Measurements from ENCODE around the gene TFAP2D. TPM values are rescaled to one million over a fixed set of nuclear protein-coding genes. Genes with fewer than 3 reads are reported as not detected.

The TFAP2D gene
- total RNA-seq, 1 experiment from 2014 or later, result not detected

GRCh38 chr6:50681213-50681824 is 32.0 kb upstream of the TFAP2D start:
- Mint-ChIP-seq H3K27me3 (ENCODE audit: insufficient read depth, unreplicated experiment) (peaks cover under 1% of the 10 kb centered on the region), H3K27ac (ENCODE audit: unreplicated experiment) (no peak overlapping the region), H3K4me3 (ENCODE audit: unreplicated experiment) (no peak overlapping the region), H3K4me1 (ENCODE audit: low read depth, unreplicated experiment) (no peaks in the 10 kb centered on the region), H3K36me3 (ENCODE audit: insufficient read depth, unreplicated experiment) (no peaks in the 10 kb centered on the region), H3K9me3 (ENCODE audit: unreplicated experiment) (no peaks in the 10 kb centered on the region)
- no peak for DNase-seq
- ChIA-PET CTCF (no interaction called here), POLR2A (no interaction called here)
- Histone ChIP-seq H3K4me3 (ENCODE audit: low read depth, low read length) (no peak overlapping the region), H3K4me1 (no peaks in the 10 kb centered on the region), H3K9me3 (no peaks in the 10 kb centered on the region), H3K27me3 (replicated peaks; ENCODE audit: control insufficient read depth, insufficient read depth, low read length) (no peaks in the 10 kb centered on the region), H3K36me3 (ENCODE audit: control insufficient read depth, insufficient read depth, low read length) (no peaks in the 10 kb centered on the region)
- no peak for TF ChIP-seq CTCF (IDR thresholded peaks at IDR 0.05; ENCODE audit: insufficient read depth in 1 of 2, low read depth in 1 of 2, low read length in 1 of 2, severe bottlenecking in 1 of 2, unreplicated experiment in 1 of 2)
- no TSS peak for BruUV-seq (replicated peaks)
- intact Hi-C loops (cut with micrococcal nuclease; ENCODE audit: unreplicated experiment), result no loop called here

- H3K27ac Mint-ChIP-seq (ENCODE audit: unreplicated experiment), result no peak overlapping the region
- intact Hi-C loops (cut with micrococcal nuclease; ENCODE audit: unreplicated experiment), result no loop called here
- Histone ChIP-seq H3K27me3 (replicated peaks; ENCODE audit: control insufficient read depth, insufficient read depth, low read length) (no peaks in the 10 kb centered on the region), H3K4me3 (ENCODE audit: low read depth, low read length) (no peak overlapping the region), H3K9me3 (no peaks in the 10 kb centered on the region), H3K4me1 (no peaks in the 10 kb centered on the region), H3K36me3 (ENCODE audit: control insufficient read depth, insufficient read depth, low read length) (no peaks in the 10 kb centered on the region)
- DNase-seq, result no peak
- H3K4me3 Mint-ChIP-seq (ENCODE audit: unreplicated experiment), result no peak overlapping the region
- H3K4me1 Mint-ChIP-seq (ENCODE audit: low read depth, unreplicated experiment), result no peaks in the 10 kb centered on the region
- no peaks in the 10 kb centered on the region for H3K36me3 Mint-ChIP-seq (ENCODE audit: insufficient read depth, unreplicated experiment)
- TF ChIP-seq CTCF (IDR thresholded peaks at IDR 0.05; ENCODE audit: insufficient read depth in 1 of 2, low read depth in 1 of 2, low read length in 1 of 2, severe bottlenecking in 1 of 2, unreplicated experiment in 1 of 2), result no peak
- H3K27me3 Mint-ChIP-seq (ENCODE audit: insufficient read depth, unreplicated experiment), result peaks cover 3% of the 10 kb centered on the region
- no peaks in the 10 kb centered on the region for H3K9me3 Mint-ChIP-seq (ENCODE audit: unreplicated experiment)
- ChIA-PET POLR2A (no interaction called here), CTCF (no interaction called here)
- no TSS peak for BruUV-seq (replicated peaks)
Observed at GRCh38 chr6:50689210-50689609, 24.1 kb upstream of the TFAP2D start.

- Mint-ChIP-seq H3K36me3 (ENCODE audit: insufficient read depth, unreplicated experiment) (no peaks in the 10 kb centered on the region), H3K4me1 (ENCODE audit: low read depth, unreplicated experiment) (no peaks in the 10 kb centered on the region), H3K27me3 (ENCODE audit: insufficient read depth, unreplicated experiment) (no peaks in the 10 kb centered on the region), H3K9me3 (ENCODE audit: unreplicated experiment) (no peaks in the 10 kb centered on the region), H3K4me3 (ENCODE audit: unreplicated experiment) (no peak overlapping the region), H3K27ac (ENCODE audit: unreplicated experiment) (no peak overlapping the region)
- no peaks in the 10 kb centered on the region for H3K4me1 ChIP-seq
- POLR2A ChIA-PET, result no interaction called here
- no peaks in the 10 kb centered on the region for H3K9me3 ChIP-seq
- H3K4me3 ChIP-seq (ENCODE audit: low read depth, low read length), result no peak overlapping the region
- H3K36me3 ChIP-seq (ENCODE audit: control insufficient read depth, insufficient read depth, low read length), result no peaks in the 10 kb centered on the region
- CTCF ChIA-PET, result no interaction called here
- intact Hi-C loops (cut with micrococcal nuclease; ENCODE audit: unreplicated experiment), result no loop called here
- H3K27me3 ChIP-seq (replicated peaks; ENCODE audit: control insufficient read depth, insufficient read depth, low read length), result no peaks in the 10 kb centered on the region
- DNase-seq, result no peak
- BruUV-seq (replicated peaks), result no TSS peak
- no peak for TF ChIP-seq CTCF (IDR thresholded peaks at IDR 0.05; ENCODE audit: insufficient read depth in 1 of 2, low read depth in 1 of 2, low read length in 1 of 2, severe bottlenecking in 1 of 2, unreplicated experiment in 1 of 2)
Observed at GRCh38 chr6:50691814-50692495, 21.4 kb upstream of the TFAP2D start.

All from Caco-2 (cell line).